Activated CD8-positive, alpha-beta T cell treated with anti-CD3 and anti-CD28 coated beads for 36 hours (primary cell): ENCODE results near the gene KCNS1. TPM values are rescaled to one million over a fixed set of nuclear protein-coding genes. Genes with fewer than 3 reads are reported as not detected.

Source experiments
- ATAC-seq: fragments of 200-7000 bp; cut with Tn5 transposase; one replicate; pipeline ENCODE4 v1.10.0; 2021; ENCODE audit warnings: mild to moderate bottlenecking, moderate library complexity
- CTCF ChIA-PET: fragments of 350-600 bp; sonication (Branson Sonifier 250); formaldehyde crosslinking; loops from one replicate; lab custom pipeline; 2021; ENCODE audit warnings: antibody characterized with exemption; lab: Charles Lee
- POLR2A ChIA-PET: fragments of 350-600 bp; sonication (Branson Sonifier 250); formaldehyde crosslinking; loops from one replicate; lab custom pipeline; 2021; ENCODE audit warnings: antibody characterized with exemption; lab: Charles Lee
- DNase-seq: peaks from one replicate; pipeline ENCODE4 v3.0.0-alpha.2; 2020
- H3K27ac Mint-ChIP-seq: one replicate; pipeline ENCODE4 v1.8.0; 2021; ENCODE audit warnings: mild to moderate bottlenecking, mixed read lengths
- H3K27me3 Mint-ChIP-seq: one replicate; pipeline ENCODE4 v1.8.0; 2021; ENCODE audit warnings: mixed read lengths
- H3K36me3 Mint-ChIP-seq: one replicate; pipeline ENCODE4 v1.8.0; 2021; ENCODE audit warnings: low read depth, mixed read lengths
- H3K4me1 Mint-ChIP-seq: one replicate; pipeline ENCODE4 v1.8.0; 2021; ENCODE audit warnings: low read depth, mixed read lengths
- H3K4me3 Mint-ChIP-seq: one replicate; pipeline ENCODE4 v1.8.0; 2021; ENCODE audit warnings: mild to moderate bottlenecking, moderate library complexity, mixed read lengths
- H3K9me3 Mint-ChIP-seq: one replicate; pipeline ENCODE4 v1.8.0; 2021; ENCODE audit warnings: mixed read lengths
- intact Hi-C: fragments of 100-400 bp; cut with micrococcal nuclease; formaldehyde crosslinking; loops from one replicate; pipeline ENCODE4 v1.10.0; 2022
- total RNA-seq, 2 experiments: library from RNA; stranded (reverse); gene quantifications; one replicate each; pipeline ENCODE4 v1.2.3, GENCODE V29; 2021
- TF ChIP-seq, protein P1 (sequence below): fragments of 200-600 bp; IDR thresholded peaks from one replicate; pipeline ENCODE4 v1.8.0; 2022; ENCODE audit warnings: antibody characterized with exemption, mild to moderate bottlenecking

KCNS1 gene
- total RNA-seq, 2 experiments from 2014 or later, result 0.38 to 0.54 TPM

DNA sequence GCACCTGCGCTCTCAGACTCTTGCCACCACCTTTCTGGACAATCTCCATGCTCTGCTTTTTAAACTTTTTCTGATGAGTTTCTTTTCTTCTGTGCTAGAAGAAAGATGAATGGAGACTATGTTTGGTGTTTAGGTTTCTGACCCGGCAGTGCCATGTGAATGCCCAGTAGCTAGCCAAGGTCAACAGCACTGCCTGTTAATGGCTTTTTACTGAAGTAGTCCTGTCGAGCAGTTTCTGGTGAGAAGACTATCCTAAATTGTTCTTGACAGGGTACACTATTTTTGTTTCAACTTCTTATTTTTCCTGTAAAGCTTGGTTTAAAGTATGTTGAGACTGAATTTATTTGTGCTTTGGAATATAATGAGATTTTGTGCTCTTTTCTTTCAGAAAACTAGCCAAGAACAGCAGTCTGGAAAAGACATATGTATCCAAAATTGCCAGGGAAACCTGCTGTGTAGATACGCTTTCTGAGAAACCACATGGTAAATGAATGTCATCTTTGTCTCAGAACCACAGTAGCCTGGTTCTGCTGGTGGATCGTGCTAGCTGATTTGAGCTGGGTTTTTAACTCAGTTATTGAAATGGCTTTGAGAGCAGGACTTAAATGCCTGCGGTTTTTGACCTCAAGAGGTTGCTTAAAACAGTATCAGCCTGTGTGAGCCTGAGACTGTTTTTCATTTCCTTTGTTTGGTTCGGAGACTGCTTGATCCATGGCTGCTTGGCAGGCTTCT lies 48.1 kb downstream of the KCNS1 start:
- TF ChIP-seq, protein P1, sequence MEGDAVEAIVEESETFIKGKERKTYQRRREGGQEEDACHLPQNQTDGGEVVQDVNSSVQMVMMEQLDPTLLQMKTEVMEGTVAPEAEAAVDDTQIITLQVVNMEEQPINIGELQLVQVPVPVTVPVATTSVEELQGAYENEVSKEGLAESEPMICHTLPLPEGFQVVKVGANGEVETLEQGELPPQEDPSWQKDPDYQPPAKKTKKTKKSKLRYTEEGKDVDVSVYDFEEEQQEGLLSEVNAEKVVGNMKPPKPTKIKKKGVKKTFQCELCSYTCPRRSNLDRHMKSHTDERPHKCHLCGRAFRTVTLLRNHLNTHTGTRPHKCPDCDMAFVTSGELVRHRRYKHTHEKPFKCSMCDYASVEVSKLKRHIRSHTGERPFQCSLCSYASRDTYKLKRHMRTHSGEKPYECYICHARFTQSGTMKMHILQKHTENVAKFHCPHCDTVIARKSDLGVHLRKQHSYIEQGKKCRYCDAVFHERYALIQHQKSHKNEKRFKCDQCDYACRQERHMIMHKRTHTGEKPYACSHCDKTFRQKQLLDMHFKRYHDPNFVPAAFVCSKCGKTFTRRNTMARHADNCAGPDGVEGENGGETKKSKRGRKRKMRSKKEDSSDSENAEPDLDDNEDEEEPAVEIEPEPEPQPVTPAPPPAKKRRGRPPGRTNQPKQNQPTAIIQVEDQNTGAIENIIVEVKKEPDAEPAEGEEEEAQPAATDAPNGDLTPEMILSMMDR, result no peak
- ChIA-PET POLR2A (interaction anchor here (0.6 to 1.1 kb wide), 5 partner anchors 9 to 100 kb away, joined by 3 to 4 read pairs (median 3); no protein-coding TSS in a partner anchor), CTCF (interaction anchor here (1.3 to 10.8 kb wide), 6 partner anchors 10 to 241 kb away, joined by 4 to 111 read pairs (median 6); no protein-coding TSS in a partner anchor)
- H3K36me3 Mint-ChIP-seq, result peaks cover 71% of the 10 kb centered on the region
- H3K9me3 Mint-ChIP-seq, result no peaks in the 10 kb centered on the region
- H3K27me3 Mint-ChIP-seq, result no peaks in the 10 kb centered on the region
- DNase-seq, result peak; percentile 56
- peak overlapping the region; percentile 2 for H3K4me3 Mint-ChIP-seq
- intact Hi-C loops, result no loop called here
- peak; percentile 55 for ATAC-seq
- peak overlapping the region; percentile 85 for H3K27ac Mint-ChIP-seq
- H3K4me1 Mint-ChIP-seq, result peaks cover 83% of the 10 kb centered on the region

DNA sequence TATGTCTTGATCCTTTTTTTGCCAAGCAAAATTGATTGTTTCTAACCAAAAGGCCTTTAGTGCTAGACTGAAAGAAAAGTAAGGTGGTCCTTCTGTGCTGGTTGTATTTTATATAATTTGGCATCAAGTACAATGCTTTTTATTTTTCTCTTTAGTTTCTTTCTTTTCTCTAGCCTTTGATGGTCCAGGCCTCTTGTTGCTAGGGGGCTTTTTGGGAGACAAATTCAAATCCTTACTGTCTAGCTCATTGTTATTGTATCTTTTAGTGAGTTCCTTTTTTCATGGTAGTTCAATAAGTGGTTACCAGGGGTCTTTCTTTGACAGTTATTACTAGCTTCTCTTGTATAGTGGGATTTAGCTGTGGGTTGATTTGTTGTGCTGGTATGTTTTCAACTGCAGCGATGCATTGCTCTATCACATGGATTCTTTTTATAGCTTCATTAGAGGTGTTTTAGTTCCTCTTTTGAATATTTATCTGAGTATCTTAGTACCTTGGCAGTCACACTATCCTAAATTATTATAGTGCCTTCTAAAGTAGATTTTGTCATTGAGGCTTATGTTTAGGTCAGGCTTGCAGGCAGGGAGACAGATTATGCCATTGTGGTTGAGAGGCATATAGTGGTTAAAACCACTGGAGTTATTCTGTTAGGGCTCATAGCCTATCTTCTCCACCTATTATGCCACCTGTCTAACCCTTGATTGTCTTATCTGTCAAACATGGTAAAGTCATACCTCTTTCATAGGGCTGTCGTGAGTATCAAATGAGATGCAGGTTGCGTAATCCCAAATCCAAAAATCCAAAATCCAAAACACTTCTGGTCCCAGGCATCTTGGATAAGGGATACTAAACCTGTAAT lies 49.5 kb downstream of the KCNS1 start:
- H3K4me3 Mint-ChIP-seq, result no peak overlapping the region
- TF ChIP-seq, protein P1, result no peak
- POLR2A ChIA-PET, result interaction anchor here (0.9 to 1.3 kb wide), 2 partner anchors 59 to 92 kb away, joined by 3 to 6 read pairs; partner anchors contain the start of gene TOMM34
- DNase-seq, result no peak
- H3K27me3 Mint-ChIP-seq, result no peaks in the 10 kb centered on the region
- H3K4me1 Mint-ChIP-seq, result peaks cover 83% of the 10 kb centered on the region
- H3K36me3 Mint-ChIP-seq, result peaks cover 71% of the 10 kb centered on the region
- peak overlapping the region; percentile 73 for H3K27ac Mint-ChIP-seq
- CTCF ChIA-PET, result interaction anchor here (0.8 to 10.8 kb wide), 13 partner anchors 8 to 242 kb away, joined by 3 to 111 read pairs (median 4); no protein-coding TSS in a partner anchor
- H3K9me3 Mint-ChIP-seq, result no peaks in the 10 kb centered on the region
- intact Hi-C loops, result no loop called here
- ATAC-seq, result no peak

DNA sequence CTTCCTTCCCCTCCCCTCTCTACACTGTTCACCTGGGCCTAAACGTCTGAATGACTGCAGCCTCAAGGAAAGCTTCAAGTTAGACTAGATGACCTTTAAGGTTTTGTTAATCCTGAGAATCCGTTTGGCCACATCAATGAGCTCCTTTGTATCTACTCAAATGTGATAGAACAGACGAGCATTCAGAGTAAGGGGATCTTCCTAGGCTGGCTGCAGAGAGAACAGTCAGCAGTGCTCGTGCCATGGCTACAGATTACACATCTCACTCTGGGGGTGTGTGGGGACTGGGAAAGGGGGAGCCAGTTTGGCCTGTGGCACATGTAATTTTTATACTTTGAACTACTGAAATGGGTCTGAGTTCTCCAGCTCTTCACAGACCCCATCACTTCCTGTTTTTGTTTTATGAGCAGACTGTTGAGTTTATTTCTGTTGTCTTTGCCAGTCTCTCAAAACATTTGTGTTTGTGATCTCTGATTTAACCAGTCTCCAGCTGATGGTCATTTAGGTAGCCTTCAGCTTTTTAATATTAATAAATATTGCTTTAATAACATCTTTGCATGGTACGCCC lies 50.9 kb downstream of the KCNS1 start:
- Mint-ChIP-seq H3K9me3 (no peaks in the 10 kb centered on the region), H3K27me3 (no peaks in the 10 kb centered on the region), H3K27ac (peak overlapping the region; percentile 83), H3K36me3 (peaks cover 64% of the 10 kb centered on the region), H3K4me3 (peak overlapping the region; percentile 13), H3K4me1 (peaks cover 75% of the 10 kb centered on the region)
- ChIA-PET CTCF (interaction anchor here (0.9 to 10.8 kb wide), 13 partner anchors 8 to 324 kb away, joined by 3 to 111 read pairs (median 4); no protein-coding TSS in a partner anchor), POLR2A (interaction anchor here (0.7 to 2.0 kb wide), 7 partner anchors 15 to 90 kb away, joined by 3 to 6 read pairs (median 3); partner anchors contain the start of gene TOMM34)
- TF ChIP-seq, protein P1, result no peak
- peak; percentile 79 for ATAC-seq
- intact Hi-C loops, result no loop called here
- DNase-seq, result peak; percentile 65

DNA sequence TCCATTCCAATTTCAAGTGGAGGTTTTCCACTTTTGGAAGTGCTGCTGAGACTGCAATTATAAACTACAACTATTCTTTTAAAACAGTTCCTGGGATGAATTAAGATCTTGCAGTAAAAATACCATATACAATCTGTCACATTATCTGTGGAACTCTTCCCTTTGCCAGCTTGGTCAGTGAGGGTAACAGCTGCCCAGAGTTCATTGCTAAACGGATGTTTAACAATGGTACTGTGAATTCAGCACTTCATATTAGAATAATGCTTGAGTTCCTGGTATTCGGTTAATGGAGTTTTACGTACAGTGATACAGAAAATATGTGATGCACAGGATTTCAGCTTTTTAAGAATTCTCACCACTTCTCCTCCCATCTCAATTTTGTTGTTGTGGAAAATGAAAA lies 51.5 kb downstream of the KCNS1 start:
- no peak for DNase-seq
- peaks cover 60% of the 10 kb centered on the region for H3K36me3 Mint-ChIP-seq
- no peak for ATAC-seq

More for the DNA sequence above, 51.5 kb downstream of the KCNS1 start:
- peak overlapping the region; percentile 13 for H3K4me3 Mint-ChIP-seq
- ChIA-PET POLR2A (interaction anchor here (0.7 to 2.0 kb wide), 5 partner anchors 14 to 54 kb away, joined by 3 to 6 read pairs (median 3); no protein-coding TSS in a partner anchor), CTCF (interaction anchor here (0.9 to 10.8 kb wide), 9 partner anchors 9 to 324 kb away, joined by 3 to 111 read pairs (median 4); no protein-coding TSS in a partner anchor)
- H3K27me3 Mint-ChIP-seq, result no peaks in the 10 kb centered on the region
- peaks cover 71% of the 10 kb centered on the region for H3K4me1 Mint-ChIP-seq
- TF ChIP-seq, protein P1, result no peak
- no peaks in the 10 kb centered on the region for H3K9me3 Mint-ChIP-seq
- intact Hi-C loops, result no loop called here
- peak overlapping the region; percentile 83 for H3K27ac Mint-ChIP-seq
